WTC11 (cell line): Measurements from ENCODE around the gene RBM20. TPM values are rescaled to one million over a fixed set of nuclear protein-coding genes. Genes with fewer than 3 reads are reported as not detected.

Source experiments
- ATAC-seq: fragments of 200-7000 bp; cut with Tn5 transposase; 2 replicates; pipeline ENCODE4 v1.10.0; 2021; ENCODE audit warnings: mild to moderate bottlenecking, moderate library complexity
- CTCF ChIA-PET: fragments of 300-600 bp; sonication (Branson Sonifier 250); formaldehyde crosslinking; loops from one replicate; lab custom pipeline; 2021; ENCODE audit warnings: antibody characterized with exemption; lab: Charles Lee
- POLR2A ChIA-PET: fragments of 350-600 bp; sonication (Branson Sonifier 250); formaldehyde crosslinking; loops from one replicate; lab custom pipeline; 2021; ENCODE audit warnings: antibody characterized with exemption; lab: Charles Lee
- DNase-seq: peaks from one replicate; pipeline ENCODE4 v3.0.0; 2021; ENCODE audit warnings: low spot score
- H3K27ac Mint-ChIP-seq: 2 replicates; pipeline ENCODE4 v1.8.0; 2021; ENCODE audit warnings: mixed read lengths
- H3K27me3 Mint-ChIP-seq: 2 replicates; pipeline ENCODE4 v1.8.0; 2021; ENCODE audit warnings: low read depth, mild to moderate bottlenecking, moderate library complexity, mixed read lengths
- H3K36me3 Mint-ChIP-seq: 2 replicates; pipeline ENCODE4 v1.8.0; 2021; ENCODE audit warnings: mixed read lengths
- H3K4me1 Mint-ChIP-seq: 2 replicates; pipeline ENCODE4 v1.8.0; 2022; ENCODE audit warnings: mixed read lengths
- H3K4me3 Mint-ChIP-seq: 2 replicates; pipeline ENCODE4 v1.8.0; 2021; ENCODE audit warnings: mild to moderate bottlenecking, moderate library complexity, mixed read lengths
- H3K9me3 Mint-ChIP-seq: 2 replicates; pipeline ENCODE4 v1.8.0; 2021; ENCODE audit warnings: mixed read lengths
- ETV6 ChIP-seq: sonication (generic); formaldehyde crosslinking; IDR thresholded peaks from 2 replicates; pipeline ENCODE4 v1.8.1; 2022; ENCODE audit warnings: mild to moderate bottlenecking, missing genetic modification reagents
- FOXJ3 ChIP-seq: sonication (generic); formaldehyde crosslinking; IDR thresholded peaks from 2 replicates; pipeline ENCODE4 v1.9.0; 2021; ENCODE audit warnings: missing genetic modification reagents, mild to moderate bottlenecking, borderline replicate concordance
- HMGA2 ChIP-seq: fragments of 250-450 bp; sonication (Bioruptor Pico); IDR thresholded peaks from 2 replicates; pipeline ENCODE4 v1.4.0; 2021; ENCODE audit warnings: mild to moderate bottlenecking, moderate library complexity
- MYBL2 ChIP-seq: sonication (generic); formaldehyde crosslinking; IDR thresholded peaks from 2 replicates; pipeline ENCODE4 v1.8.1; 2023; ENCODE audit warnings: mild to moderate bottlenecking, moderate library complexity, missing genetic modification reagents
- NR1H2 ChIP-seq: sonication (generic); formaldehyde crosslinking; IDR thresholded peaks from 2 replicates; pipeline ENCODE4 v1.9.0; 2021; ENCODE audit warnings: mild to moderate bottlenecking, moderate library complexity, missing genetic modification reagents
- OVOL2 ChIP-seq: fragments of 250-450 bp; sonication (Bioruptor Pico); IDR thresholded peaks from 2 replicates; pipeline ENCODE4 v1.9.0; 2021; ENCODE audit warnings: mild to moderate bottlenecking, borderline replicate concordance
- SMAD4 ChIP-seq: sonication (generic); formaldehyde crosslinking; IDR thresholded peaks from 2 replicates; pipeline ENCODE4 v1.8.0; 2022; ENCODE audit warnings: mild to moderate bottlenecking, missing genetic modification reagents
- SOX15 ChIP-seq: fragments of 250-450 bp; sonication (Bioruptor Pico); IDR thresholded peaks from 2 replicates; pipeline ENCODE4 v1.9.0; 2021; ENCODE audit warnings: mild to moderate bottlenecking
- SP1 ChIP-seq: sonication (generic); formaldehyde crosslinking; conservative IDR thresholded peaks from 2 replicates; pipeline ENCODE4 v1.8.1; 2022; ENCODE audit warnings: missing genetic modification reagents
- TEAD4 ChIP-seq: sonication (generic); formaldehyde crosslinking; IDR thresholded peaks from 2 replicates; pipeline ENCODE4 v1.8.0; 2022; ENCODE audit warnings: mild to moderate bottlenecking, missing genetic modification reagents
- ZNF423 ChIP-seq: fragments of 250-450 bp; sonication (Bioruptor Pico); IDR thresholded peaks from 2 replicates; pipeline ENCODE4 v2.1.2; 2022; ENCODE audit warnings: mild to moderate bottlenecking, moderate library complexity
- total RNA-seq: library from RNA; stranded (reverse); gene quantifications from 3 replicates; pipeline ENCODE4 v1.2.3, GENCODE V29; 2021
- TF ChIP-seq, protein P1 (sequence below): sonication (generic); formaldehyde crosslinking; conservative IDR thresholded peaks from 2 replicates; pipeline ENCODE4 v1.8.1; 2023; ENCODE audit warnings: mild to moderate bottlenecking, low read depth, missing genetic modification reagents, moderate library complexity
- TF ChIP-seq, protein P2 (sequence below): sonication (generic); formaldehyde crosslinking; IDR thresholded peaks from 2 replicates; pipeline ENCODE4 v1.8.0; 2023; ENCODE audit warnings: mild to moderate bottlenecking, missing genetic modification reagents
- TF ChIP-seq, protein P3 (sequence below): sonication (generic); formaldehyde crosslinking; IDR thresholded peaks from 2 replicates; pipeline ENCODE4 v1.8.1; 2022; ENCODE audit warnings: mild to moderate bottlenecking, missing genetic modification reagents, moderate library complexity, borderline replicate concordance
- TF ChIP-seq, protein P4 (sequence below): sonication (generic); formaldehyde crosslinking; IDR thresholded peaks from 2 replicates; pipeline ENCODE4 v1.8.1; 2023; ENCODE audit warnings: mild to moderate bottlenecking, missing genetic modification reagents, moderate library complexity
- TF ChIP-seq, protein P5 (sequence below): sonication (generic); formaldehyde crosslinking; IDR thresholded peaks from 2 replicates; pipeline ENCODE4 v1.8.1; 2022; ENCODE audit warnings: low read depth, mild to moderate bottlenecking, moderate library complexity, missing genetic modification reagents, borderline replicate concordance

Gene RBM20
- total RNA-seq, 1 experiment from 2014 or later = 0.52 TPM

DNA sequence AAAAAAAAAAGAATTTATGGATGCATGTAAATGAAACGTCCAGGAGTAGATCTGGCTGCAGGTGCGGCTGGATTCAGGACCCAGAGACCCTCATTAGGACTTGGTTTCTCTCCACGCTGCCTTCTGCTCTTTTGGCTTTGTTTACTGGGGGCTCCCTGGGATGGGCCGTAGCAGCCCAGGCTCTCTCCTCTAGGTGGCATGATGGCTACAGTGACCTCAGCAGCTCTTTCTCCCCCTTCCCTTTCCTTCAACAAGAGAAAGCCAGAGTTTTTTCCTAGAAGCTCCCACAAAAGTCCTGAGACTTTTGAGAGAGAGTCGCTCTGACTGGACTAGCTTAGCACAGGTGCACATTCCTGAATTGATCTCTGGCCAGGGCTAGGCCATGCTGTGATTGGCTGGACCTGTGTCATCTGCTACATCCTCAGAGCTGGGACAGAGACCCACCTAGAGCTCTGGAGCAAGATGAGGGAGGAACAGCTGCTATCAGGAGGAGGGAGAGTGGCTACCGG is 159.7 kb downstream of the RBM20 start:
- TF ChIP-seq ETV6 (CRISPR knock-in tag) (no peak), SP1 (no peak), SOX15 (CRISPR knock-in tag) (no peak), OVOL2 (CRISPR knock-in tag) (no peak), ZNF423 (CRISPR knock-in tag) (no peak), MYBL2 (CRISPR knock-in tag) (no peak)
- TF ChIP-seq, protein P1, sequence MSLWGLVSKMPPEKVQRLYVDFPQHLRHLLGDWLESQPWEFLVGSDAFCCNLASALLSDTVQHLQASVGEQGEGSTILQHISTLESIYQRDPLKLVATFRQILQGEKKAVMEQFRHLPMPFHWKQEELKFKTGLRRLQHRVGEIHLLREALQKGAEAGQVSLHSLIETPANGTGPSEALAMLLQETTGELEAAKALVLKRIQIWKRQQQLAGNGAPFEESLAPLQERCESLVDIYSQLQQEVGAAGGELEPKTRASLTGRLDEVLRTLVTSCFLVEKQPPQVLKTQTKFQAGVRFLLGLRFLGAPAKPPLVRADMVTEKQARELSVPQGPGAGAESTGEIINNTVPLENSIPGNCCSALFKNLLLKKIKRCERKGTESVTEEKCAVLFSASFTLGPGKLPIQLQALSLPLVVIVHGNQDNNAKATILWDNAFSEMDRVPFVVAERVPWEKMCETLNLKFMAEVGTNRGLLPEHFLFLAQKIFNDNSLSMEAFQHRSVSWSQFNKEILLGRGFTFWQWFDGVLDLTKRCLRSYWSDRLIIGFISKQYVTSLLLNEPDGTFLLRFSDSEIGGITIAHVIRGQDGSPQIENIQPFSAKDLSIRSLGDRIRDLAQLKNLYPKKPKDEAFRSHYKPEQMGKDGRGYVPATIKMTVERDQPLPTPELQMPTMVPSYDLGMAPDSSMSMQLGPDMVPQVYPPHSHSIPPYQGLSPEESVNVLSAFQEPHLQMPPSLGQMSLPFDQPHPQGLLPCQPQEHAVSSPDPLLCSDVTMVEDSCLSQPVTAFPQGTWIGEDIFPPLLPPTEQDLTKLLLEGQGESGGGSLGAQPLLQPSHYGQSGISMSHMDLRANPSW = no peak
- TF ChIP-seq, protein P2, sequence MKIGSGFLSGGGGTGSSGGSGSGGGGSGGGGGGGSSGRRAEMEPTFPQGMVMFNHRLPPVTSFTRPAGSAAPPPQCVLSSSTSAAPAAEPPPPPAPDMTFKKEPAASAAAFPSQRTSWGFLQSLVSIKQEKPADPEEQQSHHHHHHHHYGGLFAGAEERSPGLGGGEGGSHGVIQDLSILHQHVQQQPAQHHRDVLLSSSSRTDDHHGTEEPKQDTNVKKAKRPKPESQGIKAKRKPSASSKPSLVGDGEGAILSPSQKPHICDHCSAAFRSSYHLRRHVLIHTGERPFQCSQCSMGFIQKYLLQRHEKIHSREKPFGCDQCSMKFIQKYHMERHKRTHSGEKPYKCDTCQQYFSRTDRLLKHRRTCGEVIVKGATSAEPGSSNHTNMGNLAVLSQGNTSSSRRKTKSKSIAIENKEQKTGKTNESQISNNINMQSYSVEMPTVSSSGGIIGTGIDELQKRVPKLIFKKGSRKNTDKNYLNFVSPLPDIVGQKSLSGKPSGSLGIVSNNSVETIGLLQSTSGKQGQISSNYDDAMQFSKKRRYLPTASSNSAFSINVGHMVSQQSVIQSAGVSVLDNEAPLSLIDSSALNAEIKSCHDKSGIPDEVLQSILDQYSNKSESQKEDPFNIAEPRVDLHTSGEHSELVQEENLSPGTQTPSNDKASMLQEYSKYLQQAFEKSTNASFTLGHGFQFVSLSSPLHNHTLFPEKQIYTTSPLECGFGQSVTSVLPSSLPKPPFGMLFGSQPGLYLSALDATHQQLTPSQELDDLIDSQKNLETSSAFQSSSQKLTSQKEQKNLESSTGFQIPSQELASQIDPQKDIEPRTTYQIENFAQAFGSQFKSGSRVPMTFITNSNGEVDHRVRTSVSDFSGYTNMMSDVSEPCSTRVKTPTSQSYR (CRISPR knock-in tag) = no peak
- TF ChIP-seq, protein P3, sequence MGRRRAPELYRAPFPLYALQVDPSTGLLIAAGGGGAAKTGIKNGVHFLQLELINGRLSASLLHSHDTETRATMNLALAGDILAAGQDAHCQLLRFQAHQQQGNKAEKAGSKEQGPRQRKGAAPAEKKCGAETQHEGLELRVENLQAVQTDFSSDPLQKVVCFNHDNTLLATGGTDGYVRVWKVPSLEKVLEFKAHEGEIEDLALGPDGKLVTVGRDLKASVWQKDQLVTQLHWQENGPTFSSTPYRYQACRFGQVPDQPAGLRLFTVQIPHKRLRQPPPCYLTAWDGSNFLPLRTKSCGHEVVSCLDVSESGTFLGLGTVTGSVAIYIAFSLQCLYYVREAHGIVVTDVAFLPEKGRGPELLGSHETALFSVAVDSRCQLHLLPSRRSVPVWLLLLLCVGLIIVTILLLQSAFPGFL = no peak
- H3K27ac Mint-ChIP-seq = peak overlapping the region; percentile 78; the same call in 1 of the 2 replicates
- H3K4me1 Mint-ChIP-seq = peaks cover 3% of the 10 kb centered on the region
- no peaks in the 10 kb centered on the region for H3K36me3 Mint-ChIP-seq
- no peak overlapping the region for H3K4me3 Mint-ChIP-seq
- H3K9me3 Mint-ChIP-seq = no peaks in the 10 kb centered on the region
- ATAC-seq (peak; percentile 97), DNase-seq (peak; percentile 48)
- H3K27me3 Mint-ChIP-seq = no peaks in the 10 kb centered on the region; the same call in 1 of the 2 replicates
- CTCF ChIA-PET = interaction anchor here (0.6 to 1.9 kb wide), 34 partner anchors 10 to 1544 kb away, joined by 3 to 25 read pairs (median 4); partner anchors contain the start of genes ADRA2A, BBIP1, PDCD4 and SHOC2
- POLR2A ChIA-PET = interaction anchor here (1.2 to 1.7 kb wide), 2 partner anchors 68 to 115 kb away, joined by 6 to 9 read pairs; partner anchors contain the start of genes BBIP1, PDCD4 and SHOC2

DNA sequence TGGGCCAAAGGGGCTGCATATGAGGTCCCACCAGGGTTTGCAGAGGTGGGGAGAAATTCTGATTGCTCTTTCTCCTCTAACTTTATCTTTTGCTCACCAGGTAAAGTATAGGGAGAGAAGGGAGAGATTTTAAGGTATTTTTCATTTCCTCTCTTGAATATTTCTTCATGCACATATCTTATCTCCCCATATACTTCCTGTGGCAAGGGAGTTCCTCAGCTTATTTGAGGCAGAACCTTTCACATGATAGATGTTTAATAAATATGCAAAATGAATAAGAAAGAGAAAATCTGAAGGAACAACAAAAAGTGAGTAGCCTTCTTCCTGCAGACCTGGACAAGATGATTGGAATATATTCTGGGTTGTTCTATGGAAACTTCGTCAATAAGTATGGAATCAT is 160.2 kb downstream of the RBM20 start:
- no peaks in the 10 kb centered on the region for H3K36me3 Mint-ChIP-seq
- no peaks in the 10 kb centered on the region for H3K9me3 Mint-ChIP-seq
- ChIA-PET POLR2A (interaction anchor here (1.2 to 1.7 kb wide), 2 partner anchors 67 to 114 kb away, joined by 6 to 9 read pairs; partner anchors contain the start of genes BBIP1, PDCD4 and SHOC2), CTCF (interaction anchor here (0.6 to 1.9 kb wide), 33 partner anchors 11 to 1544 kb away, joined by 3 to 25 read pairs (median 4); partner anchors contain the start of genes ADRA2A, BBIP1, PDCD4 and SHOC2)
- H3K27me3 Mint-ChIP-seq = no peaks in the 10 kb centered on the region; the same call in 1 of the 2 replicates
- ATAC-seq = no peak
- TF ChIP-seq HMGA2 (no peak), TEAD4 (no peak), SMAD4 (CRISPR knock-in tag) (no peak), FOXJ3 (CRISPR knock-in tag) (no peak), NR1H2 (no peak), OVOL2 (CRISPR knock-in tag) (no peak)
- TF ChIP-seq, protein P4, sequence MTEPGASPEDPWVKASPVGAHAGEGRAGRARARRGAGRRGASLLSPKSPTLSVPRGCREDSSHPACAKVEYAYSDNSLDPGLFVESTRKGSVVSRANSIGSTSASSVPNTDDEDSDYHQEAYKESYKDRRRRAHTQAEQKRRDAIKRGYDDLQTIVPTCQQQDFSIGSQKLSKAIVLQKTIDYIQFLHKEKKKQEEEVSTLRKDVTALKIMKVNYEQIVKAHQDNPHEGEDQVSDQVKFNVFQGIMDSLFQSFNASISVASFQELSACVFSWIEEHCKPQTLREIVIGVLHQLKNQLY (CRISPR knock-in tag) = no peak
- TF ChIP-seq, protein P5, sequence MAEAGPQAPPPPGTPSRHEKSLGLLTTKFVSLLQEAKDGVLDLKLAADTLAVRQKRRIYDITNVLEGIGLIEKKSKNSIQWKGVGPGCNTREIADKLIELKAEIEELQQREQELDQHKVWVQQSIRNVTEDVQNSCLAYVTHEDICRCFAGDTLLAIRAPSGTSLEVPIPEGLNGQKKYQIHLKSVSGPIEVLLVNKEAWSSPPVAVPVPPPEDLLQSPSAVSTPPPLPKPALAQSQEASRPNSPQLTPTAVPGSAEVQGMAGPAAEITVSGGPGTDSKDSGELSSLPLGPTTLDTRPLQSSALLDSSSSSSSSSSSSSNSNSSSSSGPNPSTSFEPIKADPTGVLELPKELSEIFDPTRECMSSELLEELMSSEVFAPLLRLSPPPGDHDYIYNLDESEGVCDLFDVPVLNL = no peak
- H3K4me3 Mint-ChIP-seq = no peak overlapping the region
- peak overlapping the region; percentile 78; the same call in 1 of the 2 replicates for H3K27ac Mint-ChIP-seq
- DNase-seq = no peak
- peaks cover 3% of the 10 kb centered on the region for H3K4me1 Mint-ChIP-seq
